DMS114 treated with DMSO at 0.1 percent for 48 hours (cell line): ENCODE measurements around the gene TM9SF4.

Experiments used
- DNase-seq: peaks from one replicate; lab custom pipeline; 2025; ENCODE audit not compliant: unreplicated experiment; lab: John Stamatoyannopoulos, UW

Gene TM9SF4

GRCh38 chr20:32206760-32207625 is 97.5 kb downstream of the TM9SF4 start:
- DNase-seq: no peak

- DNase-seq: peak; percentile 39
Measured at GRCh38 chr20:32207626-32208498, 98.3 kb downstream of the TM9SF4 start, which contains the start of the genes PLAGL2 and POFUT1. TSS of gene PLAGL2 (minus strand) at chr20:32207743. CDS start at chr20:32202178, 5,565 bp downstream. TSS of gene POFUT1 (plus strand) at chr20:32207880. CDS start at chr20:32207942, 62 bp downstream.

- DNase-seq: no peak
Measured at GRCh38 chr20:32208499-32209154, 99.1 kb downstream of the TM9SF4 start.

GRCh38 chr20:32209850-32210605 is 100.5 kb downstream of the TM9SF4 start:
- no peak for DNase-seq

- no peak for DNase-seq
Measured at GRCh38 chr20:32213870-32214269, 104.4 kb downstream of the TM9SF4 start.

GRCh38 chr20:32215147-32215546 is 105.6 kb downstream of the TM9SF4 start:
- no peak for DNase-seq

GRCh38 chr20:32215729-32216128 is 106.2 kb downstream of the TM9SF4 start:
- no peak for DNase-seq

GRCh38 chr20:32216179-32217142 is 106.9 kb downstream of the TM9SF4 start:
- no peak for DNase-seq
